HG03571 (cell line): ENCODE measurements around the gene BCL7C.
"Not testable (repeated sequence)": the region's sequence is repeated elsewhere in the genome, so short reads cannot be mapped to it uniquely, and the experiment has no call there.

ENCODE experiments used
- ATAC-seq: cut with Tn5 transposase; IDR thresholded peaks from one replicate; pipeline ENCODE4 v1.9.1; 2021; ENCODE audit not compliant: unreplicated experiment

Gene BCL7C

GRCh38 chr16:30893744-30894539 lies at the start of gene BCL7C:
Gene BCL7C (minus strand): TSS chr16:30894077. CDS start chr16:30893944, 133 bp downstream.
- peak; percentile 67 for ATAC-seq

GRCh38 chr16:30942426-30942806 lies 48.5 kb upstream of the BCL7C start:
- ATAC-seq, result no peak

- peak; percentile 55 for ATAC-seq
Measured at GRCh38 chr16:30941600-30942425, 47.9 kb upstream of the BCL7C start.

- ATAC-seq, result not testable (repeated sequence)
Measured at GRCh38 chr16:30939571-30939970, 45.7 kb upstream of the BCL7C start.

- ATAC-seq, result no peak
Measured at GRCh38 chr16:30937692-30938091, 43.8 kb upstream of the BCL7C start.

GRCh38 chr16:30934827-30935557 lies 41.1 kb upstream of the BCL7C start:
- ATAC-seq, result no peak

GRCh38 chr16:30931068-30931650 lies 37.3 kb upstream of the BCL7C start:
- no peak for ATAC-seq

GRCh38 chr16:30930160-30930571 lies 36.3 kb upstream of the BCL7C start:
- no peak for ATAC-seq

GRCh38 chr16:30929167-30929566 lies 35.3 kb upstream of the BCL7C start:
- no peak for ATAC-seq

GRCh38 chr16:30928390-30928789 lies 34.5 kb upstream of the BCL7C start:
- no peak for ATAC-seq

- no peak for ATAC-seq
Measured at GRCh38 chr16:30927789-30928378, 34.0 kb upstream of the BCL7C start.

GRCh38 chr16:30926937-30927788 lies 33.3 kb upstream of the BCL7C start:
- ATAC-seq, result no peak

- ATAC-seq, result no peak
Measured at GRCh38 chr16:30925995-30926811, 32.3 kb upstream of the BCL7C start.

- no peak for ATAC-seq
Measured at GRCh38 chr16:30925632-30925987, 31.7 kb upstream of the BCL7C start.

- no peak for ATAC-seq
Measured at GRCh38 chr16:30924913-30925631, 31.2 kb upstream of the BCL7C start.

GRCh38 chr16:30924076-30924912 lies 30.4 kb upstream of the BCL7C start:
- no peak for ATAC-seq

GRCh38 chr16:30923554-30924075 lies 29.7 kb upstream of the BCL7C start, which contains the start of gene FBXL19:
Gene FBXL19 (plus strand): TSS chr16:30923572. CDS start chr16:30925755, 2,183 bp downstream.
- ATAC-seq, result no peak
